Stimulated activated CD8-positive, alpha-beta memory T cell treated with anti-CD3 and anti-CD28 coated beads, Interleukin-7, amount 100 ng/mL, for 4 hours (primary cell): ENCODE data around the gene LIMS4.
"Not testable (repeated sequence)": the region's sequence is repeated elsewhere in the genome, so short reads cannot be mapped to it uniquely, and the experiment has no call there.

Experiments
- DNase-seq, 2 donors: peaks; one replicate each; pipeline ENCODE4 v3.0.0-alpha.2; 2020; ENCODE audit warnings: low read depth in 2 of 2

LIMS4 gene, protein sequence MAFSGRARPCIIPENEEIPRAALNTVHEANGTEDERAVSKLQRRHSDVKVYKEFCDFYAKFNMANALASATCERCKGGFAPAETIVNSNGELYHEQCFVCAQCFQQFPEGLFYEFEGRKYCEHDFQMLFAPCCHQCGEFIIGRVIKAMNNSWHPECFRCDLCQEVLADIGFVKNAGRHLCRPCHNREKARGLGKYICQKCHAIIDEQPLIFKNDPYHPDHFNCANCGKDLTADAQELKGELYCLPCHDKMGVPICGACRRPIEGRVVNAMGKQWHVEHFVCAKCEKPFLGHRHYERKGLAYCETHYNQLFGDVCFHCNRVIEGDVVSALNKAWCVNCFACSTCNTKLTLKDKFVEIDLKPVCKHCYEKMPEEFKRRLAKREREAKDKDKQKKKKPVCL

GRCh38 chr2:110472171-110473058 is at the start of gene LIMS4:
Gene LIMS4, minus strand, starts transcription at chr2:110472816. Its CDS starts 38 bp downstream, at chr2:110472778.
- not testable (repeated sequence) for DNase-seq

GRCh38 chr2:110499755-110500377 is 27.2 kb upstream of the LIMS4 start:
- not testable (repeated sequence) for DNase-seq

- DNase-seq: not testable (repeated sequence)
These were observed 23.4 kb upstream of the LIMS4 start for GRCh38 chr2:110496027-110496426.

GRCh38 chr2:110494488-110494887 is 21.9 kb upstream of the LIMS4 start:
- DNase-seq: not testable (repeated sequence)

- DNase-seq: not testable (repeated sequence)
These were observed 16.4 kb upstream of the LIMS4 start for GRCh38 chr2:110488991-110489390.

DNA sequence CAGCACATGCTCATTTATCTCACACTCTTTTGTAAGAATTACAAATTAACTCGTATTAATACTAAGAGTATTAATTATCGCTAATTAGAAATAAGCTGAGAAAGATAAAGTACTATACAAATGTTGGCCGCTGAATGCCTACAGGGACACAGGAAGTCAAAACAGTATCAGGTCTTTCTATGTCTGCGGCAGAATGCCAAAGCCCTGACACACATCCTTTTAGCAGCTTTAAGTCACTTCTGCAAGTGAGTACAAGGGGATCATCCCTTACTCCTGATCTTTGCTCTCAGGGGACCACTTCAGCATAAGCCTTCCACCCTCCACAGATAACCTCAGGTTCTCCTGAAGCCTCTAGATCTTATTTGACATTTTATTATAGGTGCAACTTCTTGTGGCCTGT is 10.1 kb upstream of the LIMS4 start:
- DNase-seq: not testable (repeated sequence)

DNA sequence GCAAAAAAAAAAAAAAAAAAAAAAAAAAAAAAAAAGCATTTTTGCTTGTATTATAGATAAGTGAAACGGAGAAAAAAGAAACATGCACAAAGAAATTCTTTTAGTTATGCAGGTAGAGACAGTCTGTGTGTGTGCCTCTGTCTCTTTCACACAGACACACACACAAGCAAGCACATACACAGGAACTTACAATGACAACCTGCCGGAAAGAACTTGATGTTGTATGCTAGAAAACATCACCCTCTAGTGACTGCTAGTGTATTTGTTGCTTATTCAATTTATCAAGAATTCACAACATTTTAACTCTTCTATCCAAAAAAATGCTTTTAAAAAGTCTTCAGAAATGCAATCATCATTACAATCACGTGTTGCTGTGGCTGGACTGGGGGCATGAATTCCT is 8.6 kb upstream of the LIMS4 start:
- DNase-seq: not testable (repeated sequence)

- DNase-seq: not testable (repeated sequence)
These were observed 7.5 kb upstream of the LIMS4 start for GRCh38 chr2:110480084-110480483.

GRCh38 chr2:110477370-110477769 is 4.8 kb upstream of the LIMS4 start:
- DNase-seq: not testable (repeated sequence)

DNA sequence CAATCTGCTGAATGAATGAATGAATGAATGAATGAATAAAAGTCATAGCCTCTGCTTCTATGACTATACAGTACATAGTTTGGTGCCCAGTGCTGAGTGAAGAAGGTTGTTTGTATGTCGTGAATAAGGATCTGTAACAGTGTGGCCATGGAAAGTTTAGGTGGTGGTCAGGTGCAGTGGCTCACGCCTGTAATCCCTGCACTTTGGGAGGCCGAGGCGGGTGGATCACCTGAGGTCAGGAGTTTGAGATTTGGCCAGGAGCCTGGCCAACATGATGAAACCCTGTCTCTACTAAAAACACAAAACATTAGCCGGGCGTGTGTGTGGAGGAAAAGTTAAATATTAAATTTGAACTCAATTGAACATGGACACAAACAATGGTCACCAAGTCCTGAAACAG is 4.3 kb upstream of the LIMS4 start:
- not testable (repeated sequence) for DNase-seq

GRCh38 chr2:110475627-110476359 is 3.2 kb upstream of the LIMS4 start:
- DNase-seq: not testable (repeated sequence)

DNA sequence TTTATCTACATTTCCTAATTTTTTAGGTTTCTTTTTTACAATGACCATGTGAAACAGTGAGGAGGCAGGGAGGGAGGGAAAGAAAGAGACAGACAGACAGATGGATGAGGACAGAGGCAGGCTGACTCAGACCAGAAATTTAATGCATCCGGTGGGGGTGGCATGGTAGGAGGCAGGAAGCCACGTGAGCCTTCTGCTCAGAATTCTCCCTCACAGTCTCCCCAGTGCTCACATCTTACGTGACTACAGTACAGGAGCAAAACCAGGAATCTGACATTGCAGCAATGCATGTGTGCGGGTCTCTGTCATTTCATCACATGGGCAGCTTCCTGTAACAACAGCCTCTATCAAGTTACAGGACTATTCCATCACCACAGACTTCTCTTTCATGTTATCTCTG is 2.3 kb upstream of the LIMS4 start:
- DNase-seq: not testable (repeated sequence)

DNA sequence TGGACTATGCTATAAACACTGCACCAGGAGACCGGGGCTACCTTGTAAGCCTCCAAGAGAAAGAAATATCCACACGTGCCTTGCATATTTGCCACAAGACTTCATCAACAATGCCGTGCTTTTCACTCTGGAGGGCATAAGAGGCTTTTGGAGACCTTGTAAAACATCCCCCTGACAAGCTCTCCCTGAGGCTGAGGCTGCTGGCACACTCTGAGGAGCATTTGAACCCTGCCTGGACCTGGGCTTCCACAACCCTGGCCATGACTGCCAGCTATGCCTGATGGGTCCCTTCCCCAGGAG is 393 bp upstream of the LIMS4 start:
- DNase-seq: not testable (repeated sequence)

DNA sequence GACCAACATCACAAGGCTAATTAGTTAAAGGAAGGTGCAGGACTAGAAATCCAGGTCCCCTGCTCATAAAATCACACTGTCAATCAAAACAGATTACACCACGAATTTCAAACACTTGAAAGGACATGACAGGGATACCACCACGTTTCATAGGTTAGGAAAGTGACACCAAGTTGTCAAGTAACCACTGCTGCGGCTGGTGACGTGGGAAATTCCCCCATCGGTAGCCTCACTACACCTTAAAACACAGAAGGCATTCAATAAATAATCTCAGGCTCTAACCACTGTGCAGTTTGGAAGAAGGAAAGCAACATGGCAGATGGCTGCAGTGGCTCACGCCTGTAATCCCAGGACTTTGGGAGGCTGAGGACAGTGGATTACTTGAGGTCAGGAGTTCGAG is 3.7 kb downstream of the LIMS4 start:
- not testable (repeated sequence) for DNase-seq

DNA sequence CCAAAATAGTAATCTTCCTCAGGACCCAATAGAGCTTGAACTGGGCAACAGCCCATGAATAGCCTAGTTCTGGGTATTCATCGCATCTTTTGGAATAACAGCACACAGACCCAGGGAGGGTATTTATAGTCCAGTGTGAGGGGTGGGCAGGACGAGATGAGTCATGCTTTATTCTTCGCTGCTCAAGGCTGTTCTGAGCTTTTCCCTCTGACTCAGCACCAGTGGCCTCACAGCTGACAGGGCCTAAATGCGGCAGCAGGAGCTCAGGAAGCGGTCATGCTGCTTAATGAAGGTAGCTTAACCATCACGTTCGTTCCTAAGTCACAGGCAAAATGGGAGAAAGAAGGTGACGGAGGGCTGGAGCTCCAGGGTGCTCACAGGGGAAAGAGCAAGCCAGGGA is 7.3 kb downstream of the LIMS4 start:
- not testable (repeated sequence) for DNase-seq

- DNase-seq: not testable (repeated sequence)
These were observed 10.2 kb downstream of the LIMS4 start for GRCh38 chr2:110462458-110462857.

- not testable (repeated sequence) for DNase-seq
These were observed 12.3 kb downstream of the LIMS4 start for GRCh38 chr2:110460318-110460717.

DNA sequence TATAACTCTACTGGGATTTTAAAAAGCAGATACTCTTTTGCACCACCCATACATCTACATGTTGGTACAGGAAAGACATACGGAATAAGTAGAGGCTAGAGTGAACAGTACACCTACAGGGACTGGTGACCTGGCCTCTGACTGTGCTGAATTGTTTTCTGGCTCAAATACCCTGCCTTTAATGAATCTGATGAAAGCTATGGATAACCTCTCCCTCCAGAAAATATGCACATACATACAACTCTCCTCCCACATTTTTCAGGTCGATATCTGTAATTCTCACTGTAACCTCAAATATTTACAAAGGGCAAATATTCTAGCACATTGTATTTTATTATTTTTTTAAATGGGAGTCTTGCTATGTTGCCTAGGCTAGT is 15.4 kb downstream of the LIMS4 start:
- not testable (repeated sequence) for DNase-seq

GRCh38 chr2:110456291-110457213 is 16.1 kb downstream of the LIMS4 start:
- not testable (repeated sequence) for DNase-seq

- not testable (repeated sequence) for DNase-seq
These were observed 17.4 kb downstream of the LIMS4 start for GRCh38 chr2:110455080-110455670.
